ENCODE measurements around the gene SERPINI2.

DNA sequence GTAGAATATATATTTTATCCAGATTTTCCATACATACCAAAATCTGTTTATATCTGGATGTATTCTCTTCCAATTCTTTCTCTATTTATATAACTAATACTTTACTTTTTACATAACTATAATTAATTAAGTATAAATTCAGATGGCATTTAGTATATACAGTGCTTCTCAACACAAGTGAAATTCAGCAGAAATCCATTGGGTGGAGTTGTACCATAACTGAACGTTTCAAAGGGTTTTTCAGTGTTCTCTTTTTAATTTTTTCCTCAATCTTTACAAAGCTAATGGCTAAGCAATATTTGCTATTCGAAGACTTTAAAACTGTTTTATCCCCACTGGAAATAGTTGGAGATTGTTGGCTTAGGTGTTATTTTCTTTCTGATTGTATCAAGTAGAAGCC, 79.8 kb downstream of the SERPINI2 start:
- no peak for TF ChIP-seq EZH2 (IDR thresholded peaks at IDR 0.05; ENCODE audit: borderline replicate concordance, low read depth, low read length, severe bottlenecking)
- TF ChIP-seq, protein P1, sequence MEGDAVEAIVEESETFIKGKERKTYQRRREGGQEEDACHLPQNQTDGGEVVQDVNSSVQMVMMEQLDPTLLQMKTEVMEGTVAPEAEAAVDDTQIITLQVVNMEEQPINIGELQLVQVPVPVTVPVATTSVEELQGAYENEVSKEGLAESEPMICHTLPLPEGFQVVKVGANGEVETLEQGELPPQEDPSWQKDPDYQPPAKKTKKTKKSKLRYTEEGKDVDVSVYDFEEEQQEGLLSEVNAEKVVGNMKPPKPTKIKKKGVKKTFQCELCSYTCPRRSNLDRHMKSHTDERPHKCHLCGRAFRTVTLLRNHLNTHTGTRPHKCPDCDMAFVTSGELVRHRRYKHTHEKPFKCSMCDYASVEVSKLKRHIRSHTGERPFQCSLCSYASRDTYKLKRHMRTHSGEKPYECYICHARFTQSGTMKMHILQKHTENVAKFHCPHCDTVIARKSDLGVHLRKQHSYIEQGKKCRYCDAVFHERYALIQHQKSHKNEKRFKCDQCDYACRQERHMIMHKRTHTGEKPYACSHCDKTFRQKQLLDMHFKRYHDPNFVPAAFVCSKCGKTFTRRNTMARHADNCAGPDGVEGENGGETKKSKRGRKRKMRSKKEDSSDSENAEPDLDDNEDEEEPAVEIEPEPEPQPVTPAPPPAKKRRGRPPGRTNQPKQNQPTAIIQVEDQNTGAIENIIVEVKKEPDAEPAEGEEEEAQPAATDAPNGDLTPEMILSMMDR (IDR thresholded peaks at IDR 0.05; ENCODE audit: extremely low read depth in 1 of 2, insufficient read depth in 1 of 2, low read depth in 1 of 2, low read length in 2 of 2): no peak
- TF ChIP-seq POLR2AphosphoS5 (IDR thresholded peaks at IDR 0.05; ENCODE audit: insufficient read depth, low read depth, low read length): no peak
- TF ChIP-seq GATA2 (IDR thresholded peaks at IDR 0.05; ENCODE audit: insufficient read depth, insufficient read length, low read depth, low read length): no peak
